Activated T-helper 1 cell treated with anti-CD3 and anti-CD28 coated beads, Interleukin-2, amount 50 U/mL, for 16 hours (primary cell): Measurements from ENCODE around the gene HELT.
"Not testable (repeated sequence)": the region's sequence is repeated elsewhere in the genome, so short reads cannot be mapped to it uniquely, and the experiment has no call there.

Source experiments
- DNase-seq, 2 donors: peaks; one replicate each; pipeline ENCODE4 v3.0.0-alpha.2; 2020; ENCODE audit warnings: low read depth in 1 of 2, low spot score in 1 of 2

Gene HELT

GRCh38 chr4:185035284-185035683, 17.0 kb downstream of the HELT start:
- no peak for DNase-seq

- DNase-seq, result no peak
These were observed 17.7 kb downstream of the HELT start for GRCh38 chr4:185036019-185036418.

GRCh38 chr4:185036842-185037241, 18.6 kb downstream of the HELT start:
- DNase-seq, result no peak

- DNase-seq, result no peak
These were observed 21.4 kb downstream of the HELT start for GRCh38 chr4:185039508-185040273.

GRCh38 chr4:185040523-185040922, 22.2 kb downstream of the HELT start:
- DNase-seq, result no peak

DNA sequence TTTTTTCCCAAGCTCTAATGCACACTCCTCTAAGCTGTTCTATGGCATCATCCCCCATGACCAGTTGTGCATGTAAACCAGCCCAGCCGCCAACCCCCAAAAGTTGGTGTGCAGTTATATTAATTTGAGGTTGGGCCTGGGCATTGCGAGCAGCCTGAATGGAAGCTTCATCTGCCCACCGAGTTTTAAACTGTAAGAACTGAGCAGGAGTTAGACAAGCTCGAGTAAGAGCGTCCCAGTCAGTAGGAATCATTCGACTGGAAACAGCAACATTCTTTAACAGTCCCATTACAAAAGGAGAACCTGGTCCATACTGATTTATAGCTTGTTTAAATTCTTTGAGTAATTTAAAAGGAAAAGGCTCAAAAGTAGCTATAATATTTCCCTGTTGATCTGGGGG, 32.0 kb downstream of the HELT start:
- DNase-seq, result not testable (repeated sequence)

DNA sequence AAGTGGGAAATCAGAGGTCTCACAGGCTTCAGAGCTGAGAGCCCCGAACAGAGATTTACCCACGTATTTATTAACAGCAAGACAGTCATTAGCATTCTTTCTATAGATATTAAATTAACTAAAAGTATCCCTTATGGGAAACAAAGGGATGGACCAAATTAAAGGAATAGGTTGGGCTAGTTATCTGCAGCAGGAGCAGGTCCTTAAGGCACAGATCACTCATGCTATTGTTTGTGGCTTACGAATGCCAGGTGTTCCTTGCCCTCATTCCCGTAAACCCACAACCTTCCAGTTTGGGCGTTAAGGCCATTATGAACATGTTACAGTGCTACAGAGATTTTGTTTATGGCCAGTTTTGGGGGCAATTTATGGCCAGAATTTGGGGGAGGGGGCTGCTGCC, 33.0 kb downstream of the HELT start:
- not testable (repeated sequence) for DNase-seq

DNA sequence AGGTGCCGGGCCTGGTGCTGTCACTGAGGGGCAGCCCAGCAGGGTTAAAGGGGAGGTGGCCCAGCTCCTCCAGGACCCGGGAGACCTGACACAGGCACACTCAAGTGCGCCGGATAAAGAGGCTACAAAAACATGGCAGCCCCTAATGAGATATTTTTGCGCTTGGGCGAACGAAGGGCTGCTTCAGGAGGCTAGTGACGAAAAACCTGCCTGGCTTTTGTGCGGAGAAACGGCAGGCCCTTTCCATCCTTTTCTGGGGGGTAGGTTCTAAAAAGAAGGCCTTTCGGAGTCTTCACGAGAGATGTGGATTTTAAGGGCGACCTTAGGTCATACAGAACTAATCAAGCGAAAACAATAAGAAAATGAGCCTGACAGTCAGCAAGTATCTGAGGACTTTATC, 35.5 kb downstream of the HELT start:
- no peak for DNase-seq

GRCh38 chr4:185054272-185054671, 36.0 kb downstream of the HELT start:
- DNase-seq, result no peak

DNA sequence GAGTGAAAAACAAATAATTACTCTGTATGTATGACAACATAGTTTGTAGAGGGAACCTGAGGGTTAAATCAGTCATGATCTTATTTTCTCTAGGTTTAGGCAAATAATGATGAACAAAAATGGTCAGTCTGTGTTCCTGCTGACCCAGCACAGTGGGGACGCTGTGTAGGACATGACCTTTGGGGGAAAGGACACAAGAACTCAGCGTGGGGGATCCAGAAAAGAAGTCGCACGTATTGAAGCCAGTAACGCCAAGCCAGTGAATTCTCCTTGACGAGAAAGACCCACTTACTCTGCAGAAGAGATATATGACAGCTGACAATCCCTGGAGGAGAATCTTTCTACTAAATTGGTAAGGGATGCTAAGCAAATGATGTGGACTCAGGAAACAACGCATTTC, 36.6 kb downstream of the HELT start:
- DNase-seq, result no peak

- DNase-seq, result no peak
These were observed 43.3 kb downstream of the HELT start for GRCh38 chr4:185061610-185062009.

DNA sequence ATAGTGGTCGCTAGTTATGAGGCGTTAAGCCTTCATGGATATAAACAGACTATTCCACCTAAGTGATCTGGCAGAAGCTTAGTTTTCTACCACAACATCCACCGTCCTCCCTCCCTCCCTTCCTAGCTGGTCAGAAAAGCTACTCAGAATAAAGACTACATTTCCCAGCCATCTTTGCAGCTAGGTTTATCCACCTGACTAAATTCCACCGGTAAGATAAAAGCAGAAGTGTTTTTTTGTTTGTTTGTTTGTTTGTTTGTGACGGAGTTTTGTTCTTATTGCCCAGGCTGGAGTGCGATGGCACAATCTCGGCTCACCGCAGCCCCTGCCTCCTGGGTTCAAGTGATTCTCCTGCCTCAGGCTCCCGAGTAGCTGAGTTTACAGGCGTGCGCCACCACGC, 44.3 kb downstream of the HELT start:
- no peak for DNase-seq

GRCh38 chr4:185066179-185066578, 47.9 kb downstream of the HELT start:
- DNase-seq, result no peak

GRCh38 chr4:185068837-185069236, 50.5 kb downstream of the HELT start:
- DNase-seq, result no peak
